ENCODE data around the gene VLDLR. TPM values are rescaled to one million over a fixed set of nuclear protein-coding genes. Genes with fewer than 3 reads are reported as not detected.

Gene VLDLR
- total and polyA plus RNA-seq, 7 donors, result 1.8 to 13.6 (median 4.0) TPM

DNA sequence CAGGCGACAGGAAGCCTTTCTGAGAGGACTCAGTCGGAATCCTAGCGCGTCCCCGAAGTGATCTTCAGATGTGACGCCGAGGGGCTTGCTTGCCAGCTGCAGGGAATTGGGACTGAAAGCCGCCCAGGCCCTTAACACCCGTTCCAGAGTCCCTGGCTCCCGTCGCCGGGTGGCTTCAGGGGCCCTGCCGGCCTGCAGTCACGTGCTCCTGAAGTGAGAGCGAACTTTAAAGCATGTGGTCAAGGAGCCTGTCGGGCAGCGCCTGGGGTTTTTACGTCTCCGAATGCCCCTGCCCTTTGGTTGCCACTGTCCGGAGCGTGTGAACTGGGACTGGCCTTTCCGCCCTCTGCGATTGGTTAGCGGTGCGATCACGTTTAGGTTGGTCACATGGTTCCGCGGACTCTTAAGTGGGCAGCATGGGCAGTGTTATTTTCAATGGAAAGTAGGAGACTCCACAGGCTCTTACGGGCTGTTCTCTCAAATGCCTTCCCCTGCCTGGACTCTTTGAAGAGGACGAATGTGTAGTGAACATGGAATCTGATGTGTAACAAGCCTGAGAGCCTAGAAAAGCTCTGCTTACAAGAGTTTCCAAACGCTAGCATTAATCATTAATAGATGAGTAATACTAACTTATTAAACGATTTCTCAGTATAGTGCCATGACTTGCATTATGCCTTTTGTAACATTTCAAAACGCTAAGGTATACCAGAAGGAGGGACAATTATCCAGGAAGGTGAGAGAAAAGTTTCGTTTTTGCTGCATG, 1.9 kb downstream of the VLDLR start:
- Histone ChIP-seq H3K27ac (peak overlapping the region; percentile 67 to 86 (median 81)), H3K9me3 (no peaks in the 10 kb centered on the region), H3K4me1 (peaks cover 0 to 26% (median 19%) of the 10 kb centered on the region in 4 donors), H3K27me3 (no peaks in the 10 kb centered on the region), H3K36me3 (no peaks in the 10 kb centered on the region), H3K4me3 (peak overlapping the region; percentile 46 to 84 (median 68))
- WGBS, 2 donors, result 21 to 29% methylated on average over 34 of the region's 34 CpGs
- intact Hi-C loops (cut with DNase I), result loop anchor here (5.0 to 10.0 kb wide), 7 partner anchors 66 to 904 kb away; partner anchors contain the start of genes PUM3 and RFX3
- peak; percentile 79 for DNase-seq
- TF ChIP-seq POLR2A (IDR thresholded peaks at IDR 0.05) (no peak), EP300 (IDR thresholded peaks at IDR 0.05) (no peak), POLR2AphosphoS5 (IDR thresholded peaks at IDR 0.05) (peak; percentile 23 to 77 (median 41))
- TF ChIP-seq, protein P1, sequence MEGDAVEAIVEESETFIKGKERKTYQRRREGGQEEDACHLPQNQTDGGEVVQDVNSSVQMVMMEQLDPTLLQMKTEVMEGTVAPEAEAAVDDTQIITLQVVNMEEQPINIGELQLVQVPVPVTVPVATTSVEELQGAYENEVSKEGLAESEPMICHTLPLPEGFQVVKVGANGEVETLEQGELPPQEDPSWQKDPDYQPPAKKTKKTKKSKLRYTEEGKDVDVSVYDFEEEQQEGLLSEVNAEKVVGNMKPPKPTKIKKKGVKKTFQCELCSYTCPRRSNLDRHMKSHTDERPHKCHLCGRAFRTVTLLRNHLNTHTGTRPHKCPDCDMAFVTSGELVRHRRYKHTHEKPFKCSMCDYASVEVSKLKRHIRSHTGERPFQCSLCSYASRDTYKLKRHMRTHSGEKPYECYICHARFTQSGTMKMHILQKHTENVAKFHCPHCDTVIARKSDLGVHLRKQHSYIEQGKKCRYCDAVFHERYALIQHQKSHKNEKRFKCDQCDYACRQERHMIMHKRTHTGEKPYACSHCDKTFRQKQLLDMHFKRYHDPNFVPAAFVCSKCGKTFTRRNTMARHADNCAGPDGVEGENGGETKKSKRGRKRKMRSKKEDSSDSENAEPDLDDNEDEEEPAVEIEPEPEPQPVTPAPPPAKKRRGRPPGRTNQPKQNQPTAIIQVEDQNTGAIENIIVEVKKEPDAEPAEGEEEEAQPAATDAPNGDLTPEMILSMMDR (IDR thresholded peaks at IDR 0.05), result no peak

DNA sequence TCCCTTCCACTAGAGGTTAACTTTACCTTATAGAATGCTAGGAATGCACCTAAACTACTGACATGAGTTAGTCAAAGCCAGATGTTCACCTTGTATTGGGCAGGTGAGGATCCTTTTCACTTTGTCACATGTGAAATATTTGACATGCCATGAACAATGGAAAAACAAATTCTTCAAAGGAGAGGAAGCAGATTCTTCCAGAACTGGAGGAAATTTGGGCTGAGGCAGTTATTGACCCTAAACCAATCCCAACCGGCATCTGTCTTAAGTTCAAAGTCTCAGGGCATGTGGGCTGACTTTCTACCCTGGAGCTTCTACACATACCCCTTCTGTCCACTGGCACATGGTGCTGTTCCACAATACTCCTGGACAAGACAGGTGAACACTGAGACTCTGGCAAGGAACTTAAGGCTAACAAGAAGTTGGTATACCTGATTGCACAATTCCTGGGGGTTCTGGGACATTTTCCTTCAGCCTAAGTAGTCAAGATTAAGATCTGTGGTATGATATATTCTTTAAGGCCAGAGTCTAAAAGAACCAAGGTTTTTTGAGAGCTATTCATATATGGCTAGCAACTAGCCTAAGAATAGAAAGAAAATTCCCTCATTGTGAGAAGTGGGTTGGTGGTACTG, 2.6 kb downstream of the VLDLR start:
- WGBS, 2 donors, result 44 to 87% methylated on average over 1 of the region's 1 CpG
- no peak for DNase-seq
- peak overlapping the region in 1 of 4 donors; percentile 84 for H3K4me3 ChIP-seq

DNA sequence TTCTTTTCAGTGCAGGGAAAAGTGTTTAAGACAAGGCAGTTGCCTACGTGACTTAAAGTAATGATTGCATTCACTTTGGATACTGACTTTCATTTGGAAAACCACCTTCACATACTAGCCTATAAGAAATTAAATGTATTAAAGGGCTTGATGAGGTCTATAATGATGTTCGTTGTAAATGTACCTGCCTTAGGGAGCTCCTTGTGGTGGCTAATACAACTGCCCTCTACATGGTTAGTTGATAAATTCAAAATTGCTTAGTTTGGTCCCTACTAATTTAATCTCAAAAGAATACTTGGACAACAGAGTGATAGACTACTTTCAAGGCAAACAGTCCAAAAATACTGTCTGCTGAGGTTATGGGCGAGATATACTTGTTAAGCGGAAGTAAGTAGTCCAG, 3.8 kb downstream of the VLDLR start:
- DNase-seq, result no peak
- Histone ChIP-seq H3K4me3 (no peak overlapping the region), H3K9me3 (no peaks in the 10 kb centered on the region), H3K27ac (no peak overlapping the region), H3K36me3 (no peaks in the 10 kb centered on the region), H3K4me1 (peaks cover 0 to 26% (median 19%) of the 10 kb centered on the region in 4 donors), H3K27me3 (no peaks in the 10 kb centered on the region)
- whole genome bisulfite sequencing, 2 donors, result 89 to 90% methylated on average over 4 of the region's 4 CpGs
- intact Hi-C loops (cut with DNase I), result loop anchor here (10.0 kb wide), 3 partner anchors 189 to 381 kb away; partner anchors contain the start of gene PUM3
- no peak for TF ChIP-seq POLR2AphosphoS5 (IDR thresholded peaks at IDR 0.05)
- TF ChIP-seq POLR2A (IDR thresholded peaks at IDR 0.05), result no peak
- TF ChIP-seq EP300 (IDR thresholded peaks at IDR 0.05), result no peak
- TF ChIP-seq, protein P1 (IDR thresholded peaks at IDR 0.05), result no peak

More for the DNA sequence above, 2.6 kb downstream of the VLDLR start:
- TF ChIP-seq POLR2A (IDR thresholded peaks at IDR 0.05) (no peak), EP300 (IDR thresholded peaks at IDR 0.05) (no peak), POLR2AphosphoS5 (IDR thresholded peaks at IDR 0.05) (no peak)
- TF ChIP-seq, protein P1 (IDR thresholded peaks at IDR 0.05), result no peak
- Histone ChIP-seq H3K4me1 (peaks cover 0 to 26% (median 19%) of the 10 kb centered on the region in 4 donors), H3K27ac (peak overlapping the region in 3 of 4 donors; percentile 77 to 86 (median 85)), H3K27me3 (no peaks in the 10 kb centered on the region), H3K36me3 (no peaks in the 10 kb centered on the region), H3K9me3 (no peaks in the 10 kb centered on the region)
- intact Hi-C loops (cut with DNase I), result loop anchor here (5.0 to 10.0 kb wide), 7 partner anchors 67 to 903 kb away; partner anchors contain the start of genes PUM3 and RFX3

DNA sequence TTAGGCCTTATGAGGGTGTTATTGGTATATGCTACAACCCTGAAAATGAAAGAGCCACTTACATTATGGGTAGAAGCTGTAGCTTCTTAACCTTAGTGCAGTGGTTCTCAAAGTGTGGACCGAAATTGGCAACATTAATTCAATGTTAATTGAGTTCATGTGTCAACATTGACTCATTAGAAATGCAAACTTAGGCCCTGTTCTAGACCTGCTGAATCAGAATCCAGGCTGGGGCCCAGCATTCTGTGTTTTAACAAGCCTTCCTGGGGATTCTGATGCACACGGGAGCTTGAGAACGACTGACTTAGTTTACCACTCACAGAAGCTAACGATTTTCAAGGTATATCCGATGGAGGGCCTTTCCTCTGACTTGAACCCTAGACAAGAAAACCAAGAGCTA, 7.3 kb downstream of the VLDLR start:
- no peak for TF ChIP-seq POLR2AphosphoS5 (IDR thresholded peaks at IDR 0.05)
- TF ChIP-seq EP300 (IDR thresholded peaks at IDR 0.05), result no peak
- no peak for TF ChIP-seq POLR2A (IDR thresholded peaks at IDR 0.05)
- TF ChIP-seq, protein P1 (IDR thresholded peaks at IDR 0.05), result no peak
- H3K4me3 ChIP-seq, result no peak overlapping the region
- DNase-seq, result no peak
- 92 to 93% methylated on average over 5 of the region's 5 CpGs for WGBS, 2 donors
- no peaks in the 10 kb centered on the region for H3K27me3 ChIP-seq
- intact Hi-C loops (cut with DNase I), result loop anchor here (10.0 kb wide), 3 partner anchors 186 to 384 kb away; partner anchors contain the start of gene PUM3
- H3K27ac ChIP-seq, result no peak overlapping the region
- no peaks in the 10 kb centered on the region for H3K9me3 ChIP-seq
- peaks cover 0 to 11% (median 2%) of the 10 kb centered on the region in 4 donors for H3K4me1 ChIP-seq
- no peaks in the 10 kb centered on the region for H3K36me3 ChIP-seq
